ENCODE results near the gene LEFTY2.
"Not testable (repeated sequence)": the region's sequence is repeated elsewhere in the genome, so short reads cannot be mapped to it uniquely, and the experiment has no call there.

- TF ChIP-seq CTCF, POLR2A (IDR thresholded peaks at IDR 0.05): not testable (repeated sequence)
These were observed 34.1 kb upstream of the LEFTY2 start for GRCh38 chr1:225975146-225975545.

All from testis (tissue), 2 donors.